ENCODE measurements around the gene CD200R1.

The CD200R1 gene

DNA sequence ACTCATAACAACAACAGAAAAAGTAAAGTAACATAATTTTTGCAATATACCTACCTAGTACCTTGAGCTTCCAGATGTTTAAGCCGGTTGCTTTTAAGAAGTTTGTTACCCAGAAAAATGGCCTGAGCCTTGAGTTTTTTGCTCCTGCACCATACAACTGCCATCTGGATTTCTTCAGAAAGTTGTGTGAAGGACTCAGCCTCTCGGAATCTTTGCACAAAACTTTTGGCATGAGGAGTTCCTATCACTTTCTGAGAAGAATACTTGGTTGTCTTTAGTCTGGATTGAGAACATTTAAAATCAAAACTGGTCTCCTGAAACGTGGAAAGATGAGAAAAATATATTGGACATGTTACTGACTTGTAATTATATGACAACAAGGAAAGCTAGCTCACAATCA, 33.2 kb upstream of the CD200R1 start:
- POLR2A ChIA-PET, result no interaction called here
- no peak for DNase-seq (ENCODE audit: low read depth, low spot score)
- TF ChIP-seq, protein P1, sequence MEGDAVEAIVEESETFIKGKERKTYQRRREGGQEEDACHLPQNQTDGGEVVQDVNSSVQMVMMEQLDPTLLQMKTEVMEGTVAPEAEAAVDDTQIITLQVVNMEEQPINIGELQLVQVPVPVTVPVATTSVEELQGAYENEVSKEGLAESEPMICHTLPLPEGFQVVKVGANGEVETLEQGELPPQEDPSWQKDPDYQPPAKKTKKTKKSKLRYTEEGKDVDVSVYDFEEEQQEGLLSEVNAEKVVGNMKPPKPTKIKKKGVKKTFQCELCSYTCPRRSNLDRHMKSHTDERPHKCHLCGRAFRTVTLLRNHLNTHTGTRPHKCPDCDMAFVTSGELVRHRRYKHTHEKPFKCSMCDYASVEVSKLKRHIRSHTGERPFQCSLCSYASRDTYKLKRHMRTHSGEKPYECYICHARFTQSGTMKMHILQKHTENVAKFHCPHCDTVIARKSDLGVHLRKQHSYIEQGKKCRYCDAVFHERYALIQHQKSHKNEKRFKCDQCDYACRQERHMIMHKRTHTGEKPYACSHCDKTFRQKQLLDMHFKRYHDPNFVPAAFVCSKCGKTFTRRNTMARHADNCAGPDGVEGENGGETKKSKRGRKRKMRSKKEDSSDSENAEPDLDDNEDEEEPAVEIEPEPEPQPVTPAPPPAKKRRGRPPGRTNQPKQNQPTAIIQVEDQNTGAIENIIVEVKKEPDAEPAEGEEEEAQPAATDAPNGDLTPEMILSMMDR (IDR thresholded peaks at IDR 0.05; ENCODE audit: insufficient read depth, low read length, missing control alignments), result no peak
- no peak overlapping the region for H3K4me3 ChIP-seq (ENCODE audit: low read depth, low read length)
- CTCF ChIA-PET, result interaction anchor here (1.5 to 1.9 kb wide), 3 partner anchors 9 to 16 kb away, joined by 5 to 8 read pairs (median 6); no protein-coding TSS in a partner anchor

DNA sequence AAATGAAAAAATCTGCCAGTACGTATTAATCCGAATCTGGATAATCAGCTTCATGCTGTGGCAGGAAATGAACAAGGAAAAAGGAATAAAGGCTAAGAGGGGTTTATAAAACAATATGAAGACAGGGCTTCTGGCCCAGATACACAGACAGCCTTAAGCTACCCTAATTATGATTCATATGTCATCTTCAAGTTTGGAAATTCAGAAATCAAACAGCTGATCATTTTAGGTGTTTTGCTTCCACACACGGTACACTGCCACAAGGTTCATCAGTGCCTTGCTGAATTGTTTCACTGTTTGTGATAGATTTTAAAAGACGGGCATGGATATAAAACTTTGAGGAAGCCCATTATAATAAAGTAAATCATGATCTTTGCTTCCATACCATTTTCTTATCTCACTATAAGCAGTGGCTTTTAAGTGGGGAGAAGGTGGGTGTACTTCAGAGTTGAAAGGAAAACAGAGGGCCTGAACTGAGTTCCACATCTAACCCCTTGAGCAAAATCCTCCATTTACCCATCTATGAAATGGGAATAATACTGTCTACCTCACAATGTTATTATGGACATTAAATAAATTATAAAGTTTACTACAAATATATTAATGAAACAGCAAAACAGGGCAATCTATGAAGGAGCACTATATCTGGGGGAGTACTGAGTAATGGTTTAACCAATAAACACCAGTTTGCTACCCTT, 31.6 kb upstream of the CD200R1 start:
- TF ChIP-seq, protein P1 (IDR thresholded peaks at IDR 0.05; ENCODE audit: insufficient read depth, low read length, missing control alignments), result no peak
- POLR2A ChIA-PET, result no interaction called here
- CTCF ChIA-PET, result interaction anchor here (0.6 to 1.5 kb wide), 2 partner anchors 14 to 424 kb away, joined by 3 to 5 read pairs; no protein-coding TSS in a partner anchor
- no peak overlapping the region for H3K4me3 ChIP-seq (ENCODE audit: low read depth, low read length)
- DNase-seq (ENCODE audit: low read depth, low spot score), result no peak

DNA sequence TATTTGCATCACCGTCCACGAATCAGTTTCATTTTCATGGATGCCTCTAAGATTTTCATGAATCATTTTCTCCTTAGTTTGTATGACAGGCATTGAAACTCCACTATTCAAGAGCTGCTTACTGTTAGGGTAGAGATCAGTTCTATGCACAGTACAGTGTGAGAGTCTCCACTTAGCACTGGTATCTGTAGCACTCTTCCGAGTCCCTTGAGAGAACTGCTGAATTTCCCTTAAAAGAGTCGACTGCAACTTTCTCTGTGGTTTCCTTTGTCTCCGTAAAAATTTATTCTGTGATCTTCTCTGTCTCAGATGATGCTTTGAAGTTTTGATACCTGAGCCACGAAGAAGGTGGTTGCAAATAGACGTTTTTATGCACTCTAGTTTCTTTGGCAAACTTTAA, 30.7 kb upstream of the CD200R1 start:
- TF ChIP-seq, protein P1 (IDR thresholded peaks at IDR 0.05; ENCODE audit: insufficient read depth, low read length, missing control alignments), result no peak
- no peak for DNase-seq (ENCODE audit: low read depth, low spot score)
- ChIA-PET CTCF (interaction anchor here (0.6 to 1.6 kb wide), 2 partner anchors 14 to 423 kb away, joined by 3 read pairs; no protein-coding TSS in a partner anchor), POLR2A (no interaction called here)
- H3K4me3 ChIP-seq (ENCODE audit: low read depth, low read length), result no peak overlapping the region

DNA sequence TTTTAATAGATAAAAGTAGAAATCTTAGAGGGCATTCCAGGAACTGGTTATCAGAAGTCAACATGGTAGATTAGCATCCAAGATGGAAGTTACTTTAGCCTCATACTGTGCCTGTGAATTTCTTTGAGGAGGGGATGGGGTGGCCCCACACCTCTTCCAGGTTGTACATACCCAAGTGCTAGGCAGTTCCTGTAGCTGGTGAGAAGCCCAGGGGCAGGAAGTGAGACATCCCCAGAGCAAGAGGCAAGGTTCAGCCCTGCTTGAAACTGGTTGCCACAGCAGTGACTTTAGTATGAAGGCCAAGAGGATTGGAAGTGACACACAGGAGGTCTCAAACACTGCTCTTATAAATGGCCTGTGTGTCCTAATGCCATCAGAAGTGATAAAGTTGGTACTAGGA, 27.8 kb upstream of the CD200R1 start:
- CTCF ChIA-PET, result interaction anchor here (1.2 to 1.6 kb wide), 2 partner anchors 11 to 268 kb away, joined by 4 to 5 read pairs; partner anchors contain the start of gene GTPBP8
- no peak overlapping the region for H3K4me3 ChIP-seq (ENCODE audit: low read depth, low read length)
- DNase-seq (ENCODE audit: low read depth, low spot score), result no peak
- TF ChIP-seq, protein P1 (IDR thresholded peaks at IDR 0.05; ENCODE audit: insufficient read depth, low read length, missing control alignments), result no peak
- POLR2A ChIA-PET, result no interaction called here

DNA sequence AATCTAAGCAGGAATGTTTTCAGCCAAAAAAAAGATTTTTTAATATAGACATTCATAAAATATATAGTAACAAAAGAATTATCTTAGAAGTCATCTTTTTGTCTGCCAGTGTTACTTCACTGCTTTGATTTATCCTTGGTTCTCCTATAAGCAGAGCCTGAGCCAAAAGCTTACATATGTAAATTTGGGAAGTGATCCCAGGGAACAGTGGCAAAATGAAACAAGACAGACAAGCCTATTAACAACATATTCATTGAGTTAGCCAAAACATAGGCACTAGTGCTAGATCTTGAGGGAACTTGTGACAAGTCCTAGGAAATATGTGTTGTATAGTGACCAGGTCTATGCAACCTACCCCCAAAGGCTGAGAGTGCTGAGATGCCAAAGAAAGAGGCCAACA, 27.1 kb upstream of the CD200R1 start:
- no peak overlapping the region for H3K4me3 ChIP-seq (ENCODE audit: low read depth, low read length)
- POLR2A ChIA-PET, result no interaction called here
- TF ChIP-seq, protein P1 (IDR thresholded peaks at IDR 0.05; ENCODE audit: insufficient read depth, low read length, missing control alignments), result no peak
- no peak for DNase-seq (ENCODE audit: low read depth, low spot score)
- CTCF ChIA-PET, result interaction anchor here (1.0 to 1.8 kb wide), 4 partner anchors 11 to 359 kb away, joined by 3 to 7 read pairs (median 4); partner anchors contain the start of gene GTPBP8

DNA sequence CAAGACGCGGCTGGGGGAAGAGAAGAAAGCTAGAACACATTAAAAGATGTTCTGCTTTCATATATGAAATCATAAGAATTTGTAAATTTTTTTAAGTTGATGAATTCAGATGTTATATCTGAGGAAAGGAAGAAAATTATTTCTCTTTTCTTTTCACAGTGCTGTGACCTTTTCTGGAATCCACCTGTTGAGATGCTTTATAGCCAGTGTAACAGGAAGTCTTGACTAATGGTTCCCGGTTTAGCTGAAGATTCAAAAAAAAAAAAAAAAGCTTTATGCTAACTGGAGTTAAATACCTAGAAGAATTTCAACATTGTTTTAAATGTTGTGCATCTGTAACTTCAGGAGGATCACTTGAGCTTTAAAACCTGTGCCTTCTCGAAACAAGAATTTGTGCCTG, 25.8 kb upstream of the CD200R1 start:
- TF ChIP-seq, protein P1 (IDR thresholded peaks at IDR 0.05; ENCODE audit: insufficient read depth, low read length, missing control alignments), result no peak
- DNase-seq (ENCODE audit: low read depth, low spot score), result no peak
- POLR2A ChIA-PET, result no interaction called here
- CTCF ChIA-PET, result interaction anchor here (1.8 kb wide), 1 partner anchor 22 kb away, joined by 7 read pairs; no protein-coding TSS in a partner anchor
- H3K4me3 ChIP-seq (ENCODE audit: low read depth, low read length), result no peak overlapping the region

Measured in AG04449 (cell line).